ENCODE results near the gene KRTAP9-1.

Gene KRTAP9-1

DNA sequence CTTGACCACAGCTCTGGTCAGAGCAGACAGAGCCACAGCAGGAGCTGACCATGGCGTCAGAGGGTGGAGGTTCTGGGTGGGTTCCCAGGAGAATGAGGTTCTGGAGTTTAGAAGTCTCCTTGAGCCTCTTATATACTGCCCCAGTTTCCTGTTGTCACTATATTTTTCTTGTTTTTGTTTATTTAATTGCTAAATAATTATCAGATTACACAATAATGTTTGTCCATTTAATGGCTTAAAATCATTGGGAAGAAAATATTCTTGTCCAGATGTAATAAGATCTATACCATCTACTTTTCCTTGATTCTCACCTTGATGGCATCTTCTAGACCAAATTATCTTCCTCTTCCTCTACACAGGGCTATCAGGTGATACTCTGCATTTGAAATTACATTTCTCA is 21.6 kb upstream of the KRTAP9-1 start, which contains the start of gene KRTAP4-3:
Gene KRTAP4-3 (minus strand): TSS at position 101 of the 400 bp plus-strand sequence. CDS start 49 bp downstream, at position 52.
- no peak for DNase-seq (ENCODE audit: low read depth)
- TF ChIP-seq, protein P1, sequence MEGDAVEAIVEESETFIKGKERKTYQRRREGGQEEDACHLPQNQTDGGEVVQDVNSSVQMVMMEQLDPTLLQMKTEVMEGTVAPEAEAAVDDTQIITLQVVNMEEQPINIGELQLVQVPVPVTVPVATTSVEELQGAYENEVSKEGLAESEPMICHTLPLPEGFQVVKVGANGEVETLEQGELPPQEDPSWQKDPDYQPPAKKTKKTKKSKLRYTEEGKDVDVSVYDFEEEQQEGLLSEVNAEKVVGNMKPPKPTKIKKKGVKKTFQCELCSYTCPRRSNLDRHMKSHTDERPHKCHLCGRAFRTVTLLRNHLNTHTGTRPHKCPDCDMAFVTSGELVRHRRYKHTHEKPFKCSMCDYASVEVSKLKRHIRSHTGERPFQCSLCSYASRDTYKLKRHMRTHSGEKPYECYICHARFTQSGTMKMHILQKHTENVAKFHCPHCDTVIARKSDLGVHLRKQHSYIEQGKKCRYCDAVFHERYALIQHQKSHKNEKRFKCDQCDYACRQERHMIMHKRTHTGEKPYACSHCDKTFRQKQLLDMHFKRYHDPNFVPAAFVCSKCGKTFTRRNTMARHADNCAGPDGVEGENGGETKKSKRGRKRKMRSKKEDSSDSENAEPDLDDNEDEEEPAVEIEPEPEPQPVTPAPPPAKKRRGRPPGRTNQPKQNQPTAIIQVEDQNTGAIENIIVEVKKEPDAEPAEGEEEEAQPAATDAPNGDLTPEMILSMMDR (conservative IDR thresholded peaks at IDR 0.05; ENCODE audit: low read depth, low read length): no peak
- no peak within 1 kb of the TSS for H3K4me3 ChIP-seq (ENCODE audit: low read length)

- no peak for DNase-seq (ENCODE audit: low read depth)
- no peak overlapping the region for H3K4me3 ChIP-seq (ENCODE audit: low read length)
- TF ChIP-seq, protein P1 (conservative IDR thresholded peaks at IDR 0.05; ENCODE audit: low read depth, low read length): no peak
Observed at GRCh38 chr17:41171886-41172285, 17.8 kb upstream of the KRTAP9-1 start.

DNA sequence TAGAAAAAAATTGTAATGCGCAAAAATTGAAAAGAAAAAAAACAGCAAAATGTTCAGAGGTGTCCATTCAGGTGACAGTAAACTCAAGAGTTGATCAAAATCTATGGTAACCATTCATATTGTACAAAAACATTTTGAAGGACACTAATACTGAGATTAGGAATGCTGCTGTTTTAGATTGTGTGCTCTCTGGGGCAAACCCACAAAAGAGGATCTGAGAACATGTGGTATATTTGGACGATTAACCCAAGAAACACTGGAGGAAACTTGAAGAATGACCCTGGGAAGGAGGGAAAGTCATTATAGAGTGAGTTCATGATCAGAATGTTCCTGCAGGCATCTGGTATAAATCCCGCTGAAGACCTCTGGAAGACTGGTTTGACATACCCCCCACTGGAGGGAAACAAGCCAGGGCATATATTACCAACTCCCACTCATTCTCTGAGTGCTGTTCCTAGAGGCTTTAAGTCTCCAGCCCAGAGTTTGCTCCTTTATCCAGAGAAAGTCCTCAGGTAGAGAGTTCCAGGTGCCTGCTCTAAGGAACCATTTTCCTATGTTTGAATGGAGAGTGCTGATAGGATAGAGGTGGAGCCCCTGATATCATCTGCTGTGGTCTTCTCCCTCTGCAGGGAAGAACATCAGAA is 12.8 kb upstream of the KRTAP9-1 start:
- H3K4me3 ChIP-seq (ENCODE audit: low read length): no peak overlapping the region
- TF ChIP-seq, protein P1 (conservative IDR thresholded peaks at IDR 0.05; ENCODE audit: low read depth, low read length): no peak
- DNase-seq (ENCODE audit: low read depth): no peak

DNA sequence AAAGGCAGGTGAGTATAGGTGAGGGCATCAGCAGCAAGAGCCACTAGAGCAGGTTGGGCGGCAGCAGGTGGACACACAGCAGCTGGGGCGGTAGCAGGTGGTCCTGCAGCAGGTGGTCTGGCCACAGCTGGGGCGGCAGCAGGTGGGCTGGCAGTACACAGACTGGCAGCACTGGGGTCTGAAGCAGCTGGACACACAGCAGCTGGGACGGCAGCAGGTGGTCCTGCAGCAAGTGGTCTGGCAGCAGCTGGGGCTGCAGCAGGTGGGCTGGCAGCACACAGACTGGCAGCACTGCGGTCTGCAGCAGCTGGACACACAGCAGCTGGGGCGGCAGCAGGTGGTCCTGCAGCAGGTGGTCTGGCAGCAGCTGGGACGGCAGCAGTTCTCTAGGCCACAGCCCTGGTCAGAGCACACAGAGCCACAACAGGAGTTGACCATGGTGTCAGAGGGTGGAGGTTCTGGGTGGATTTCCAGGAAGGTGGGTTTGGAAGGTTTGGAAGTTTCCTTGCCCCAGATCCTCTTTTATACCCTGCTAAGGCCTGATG is 11.9 kb upstream of the KRTAP9-1 start, which contains the start of gene KRTAP4-2:
Gene KRTAP4-2 (minus strand): TSS at position 495 of the 545 bp plus-strand sequence. CDS start 57 bp downstream, at position 438.
- TF ChIP-seq, protein P1 (conservative IDR thresholded peaks at IDR 0.05; ENCODE audit: low read depth, low read length): no peak
- DNase-seq (ENCODE audit: low read depth): no peak

DNA sequence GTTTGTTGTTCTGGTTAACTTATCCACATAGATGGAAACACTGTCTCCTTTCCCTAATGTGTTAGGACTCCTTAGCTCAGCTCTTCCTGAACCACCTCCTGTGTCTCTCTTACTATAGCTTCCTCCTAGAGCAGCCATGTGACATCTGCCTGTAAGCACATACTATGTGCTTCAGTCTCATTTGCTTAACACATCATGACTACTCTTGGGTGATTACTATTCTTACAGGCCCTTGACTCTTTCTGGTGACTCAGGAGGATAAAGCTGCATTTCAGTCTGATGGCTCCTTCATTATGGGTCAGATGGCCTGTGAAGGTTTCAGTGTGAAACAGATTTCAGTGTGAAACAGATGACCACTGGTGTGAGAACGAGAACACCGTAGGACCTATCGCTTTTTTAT is 11.3 kb upstream of the KRTAP9-1 start:
- H3K4me3 ChIP-seq (ENCODE audit: low read length): no peak overlapping the region
- TF ChIP-seq, protein P1 (conservative IDR thresholded peaks at IDR 0.05; ENCODE audit: low read depth, low read length): no peak
- DNase-seq (ENCODE audit: low read depth): peak; percentile 2

More for the DNA sequence above, 11.9 kb upstream of the KRTAP9-1 start, which contains the start of gene KRTAP4-2:
- no peak within 1 kb of the TSS for H3K4me3 ChIP-seq (ENCODE audit: low read length)

GRCh38 chr17:41178843-41179616 is 10.7 kb upstream of the KRTAP9-1 start:
- TF ChIP-seq, protein P1 (conservative IDR thresholded peaks at IDR 0.05; ENCODE audit: low read depth, low read length): no peak
- no peak overlapping the region for H3K4me3 ChIP-seq (ENCODE audit: low read length)
- no peak for DNase-seq (ENCODE audit: low read depth)

Measured in retinal pigment epithelial cell (primary cell).